ENCODE measurements around the gene SLC8A1. TPM values are rescaled to one million over a fixed set of nuclear protein-coding genes. Genes with fewer than 3 reads are reported as not detected.

Gene SLC8A1
- total and polyA plus RNA-seq, 10 of the 15 experiments (the other 5 are each of a cell fraction or from before 2014, with no cell fraction given), result under 0.01 to 1.2 (median 0.01) TPM; not detected in 3

GRCh38 chr2:40344364-40344763 lies 107.5 kb downstream of the SLC8A1 start:
- no peak overlapping the region for H3K27ac ChIP-seq (ENCODE audit: control insufficient read depth, insufficient read depth)
- H4K20me1 ChIP-seq (ENCODE audit: control insufficient read depth, insufficient read depth), result no peaks in the 10 kb centered on the region
- H3K27me3 ChIP-seq (replicated peaks in 1 of 2; ENCODE audit: control insufficient read depth in 2 of 2, insufficient read depth in 2 of 2, low read length in 1 of 2), result no peaks in the 10 kb centered on the region
- H3K4me2 ChIP-seq (ENCODE audit: control insufficient read depth, insufficient read depth), result no peak overlapping the region
- no peaks in the 10 kb centered on the region for H3K4me1 ChIP-seq (ENCODE audit: control insufficient read depth, insufficient read depth, low read length)
- in situ Hi-C loops (cut with MboI), result no loop called here
- DNase-seq (ENCODE audit: low read depth, low spot score), result no peak
- ATAC-seq, result no peak
- intact Hi-C loops (cut with micrococcal nuclease; ENCODE audit: unreplicated experiment), result no loop called here
- TF ChIP-seq MTA3 (IDR thresholded peaks at IDR 0.05; ENCODE audit: borderline replicate concordance, low read length) (no peak), MEF2A (IDR thresholded peaks at IDR 0.05; ENCODE audit: insufficient read depth, low read depth, low read length) (no peak), SRF (IDR thresholded peaks at IDR 0.05; ENCODE audit: low read depth in 2 of 2, low read length in 2 of 2) (no peak), NR2F1 (conservative IDR thresholded peaks at IDR 0.05) (no peak), SPI1 (IDR thresholded peaks at IDR 0.05; ENCODE audit: borderline replicate concordance, insufficient read depth, low read depth, low read length) (no peak), TCF12 (IDR thresholded peaks at IDR 0.05; ENCODE audit: low read depth, low read length) (no peak), NFXL1 (IDR thresholded peaks at IDR 0.05; ENCODE audit: borderline replicate concordance) (no peak), IKZF2 (IDR thresholded peaks at IDR 0.05) (no peak), BACH1 (IDR thresholded peaks at IDR 0.05; ENCODE audit: borderline replicate concordance) (no peak), E2F4 (IDR thresholded peaks at IDR 0.05; ENCODE audit: low read depth, low read length) (no peak), ZNF622 (IDR thresholded peaks at IDR 0.05) (no peak), BCL11A (IDR thresholded peaks at IDR 0.05; ENCODE audit: low read depth, low read length) (no peak)
- TF ChIP-seq, protein P1, sequence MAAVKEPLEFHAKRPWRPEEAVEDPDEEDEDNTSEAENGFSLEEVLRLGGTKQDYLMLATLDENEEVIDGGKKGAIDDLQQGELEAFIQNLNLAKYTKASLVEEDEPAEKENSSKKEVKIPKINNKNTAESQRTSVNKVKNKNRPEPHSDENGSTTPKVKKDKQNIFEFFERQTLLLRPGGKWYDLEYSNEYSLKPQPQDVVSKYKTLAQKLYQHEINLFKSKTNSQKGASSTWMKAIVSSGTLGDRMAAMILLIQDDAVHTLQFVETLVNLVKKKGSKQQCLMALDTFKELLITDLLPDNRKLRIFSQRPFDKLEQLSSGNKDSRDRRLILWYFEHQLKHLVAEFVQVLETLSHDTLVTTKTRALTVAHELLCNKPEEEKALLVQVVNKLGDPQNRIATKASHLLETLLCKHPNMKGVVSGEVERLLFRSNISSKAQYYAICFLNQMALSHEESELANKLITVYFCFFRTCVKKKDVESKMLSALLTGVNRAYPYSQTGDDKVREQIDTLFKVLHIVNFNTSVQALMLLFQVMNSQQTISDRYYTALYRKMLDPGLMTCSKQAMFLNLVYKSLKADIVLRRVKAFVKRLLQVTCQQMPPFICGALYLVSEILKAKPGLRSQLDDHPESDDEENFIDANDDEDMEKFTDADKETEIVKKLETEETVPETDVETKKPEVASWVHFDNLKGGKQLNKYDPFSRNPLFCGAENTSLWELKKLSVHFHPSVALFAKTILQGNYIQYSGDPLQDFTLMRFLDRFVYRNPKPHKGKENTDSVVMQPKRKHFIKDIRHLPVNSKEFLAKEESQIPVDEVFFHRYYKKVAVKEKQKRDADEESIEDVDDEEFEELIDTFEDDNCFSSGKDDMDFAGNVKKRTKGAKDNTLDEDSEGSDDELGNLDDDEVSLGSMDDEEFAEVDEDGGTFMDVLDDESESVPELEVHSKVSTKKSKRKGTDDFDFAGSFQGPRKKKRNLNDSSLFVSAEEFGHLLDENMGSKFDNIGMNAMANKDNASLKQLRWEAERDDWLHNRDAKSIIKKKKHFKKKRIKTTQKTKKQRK (IDR thresholded peaks at IDR 0.05; ENCODE audit: low read depth, low read length), result no peak
- WGBS (ENCODE audit: insufficient coverage, insufficient replicate concordance, low lambda C conversion rate, missing lambda C conversion rate), result 31% methylated on average over 1 of the region's 1 CpG
- H3K36me3 ChIP-seq (ENCODE audit: control insufficient read depth in 2 of 2, insufficient read depth in 2 of 2, low read length in 1 of 2), result no peaks in the 10 kb centered on the region
- CTCF ChIA-PET, result no interaction called here
- no peak overlapping the region for H3K4me3 ChIP-seq
- POLR2A ChIA-PET, result no interaction called here
- FAIRE-seq, result no peak
- no peak overlapping the region for H2AFZ ChIP-seq (ENCODE audit: control insufficient read depth, low read depth, low read length)
- no peaks in the 10 kb centered on the region for H3K9me3 ChIP-seq (replicated peaks; ENCODE audit: control insufficient read depth, insufficient read depth, low read length)
- no TSS peak for BruUV-seq (replicated peaks)
- RAD21 ChIA-PET (ENCODE audit: unreplicated experiment), result no interaction called here
- H3K79me2 ChIP-seq (ENCODE audit: control insufficient read depth, insufficient read depth, low read length), result no peaks in the 10 kb centered on the region
- SMC1A ChIA-PET (ENCODE audit: uncharacterized antibody, unreplicated experiment), result no interaction called here
- no peak overlapping the region for H3K9ac ChIP-seq (ENCODE audit: control insufficient read depth, insufficient read depth, low read length)

All from GM12878 (cell line).